Measurements from ENCODE around the gene MAP1LC3B2. TPM values are rescaled to one million over a fixed set of nuclear protein-coding genes. Genes with fewer than 3 reads are reported as not detected.

The MAP1LC3B2 gene
- total and polyA plus RNA-seq, 2 of the 13 experiments (the other 11 are each of a cell fraction or from before 2014, with no cell fraction given) = 0.60 to 2.2 TPM

DNA sequence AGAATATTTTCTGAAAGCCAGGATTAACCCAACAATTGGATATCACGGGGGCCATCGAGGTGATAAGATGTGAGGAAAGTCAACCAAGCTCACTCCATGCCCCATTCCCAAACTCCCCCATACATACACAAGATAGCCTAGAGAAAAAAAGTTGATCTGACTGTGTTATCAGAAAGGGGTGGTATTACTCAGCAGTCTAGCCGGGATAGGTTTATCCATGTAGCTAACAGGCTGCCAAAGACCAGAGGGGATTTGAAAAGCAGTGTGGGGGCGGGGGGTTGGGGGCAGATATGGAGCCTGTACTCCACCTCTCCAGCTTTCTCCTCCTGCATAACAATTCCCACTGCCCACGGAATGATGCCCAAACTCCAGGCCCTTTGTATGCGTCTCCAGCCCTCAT lies 13.2 kb upstream of the MAP1LC3B2 start (continued):
- TF ChIP-seq, protein P1, sequence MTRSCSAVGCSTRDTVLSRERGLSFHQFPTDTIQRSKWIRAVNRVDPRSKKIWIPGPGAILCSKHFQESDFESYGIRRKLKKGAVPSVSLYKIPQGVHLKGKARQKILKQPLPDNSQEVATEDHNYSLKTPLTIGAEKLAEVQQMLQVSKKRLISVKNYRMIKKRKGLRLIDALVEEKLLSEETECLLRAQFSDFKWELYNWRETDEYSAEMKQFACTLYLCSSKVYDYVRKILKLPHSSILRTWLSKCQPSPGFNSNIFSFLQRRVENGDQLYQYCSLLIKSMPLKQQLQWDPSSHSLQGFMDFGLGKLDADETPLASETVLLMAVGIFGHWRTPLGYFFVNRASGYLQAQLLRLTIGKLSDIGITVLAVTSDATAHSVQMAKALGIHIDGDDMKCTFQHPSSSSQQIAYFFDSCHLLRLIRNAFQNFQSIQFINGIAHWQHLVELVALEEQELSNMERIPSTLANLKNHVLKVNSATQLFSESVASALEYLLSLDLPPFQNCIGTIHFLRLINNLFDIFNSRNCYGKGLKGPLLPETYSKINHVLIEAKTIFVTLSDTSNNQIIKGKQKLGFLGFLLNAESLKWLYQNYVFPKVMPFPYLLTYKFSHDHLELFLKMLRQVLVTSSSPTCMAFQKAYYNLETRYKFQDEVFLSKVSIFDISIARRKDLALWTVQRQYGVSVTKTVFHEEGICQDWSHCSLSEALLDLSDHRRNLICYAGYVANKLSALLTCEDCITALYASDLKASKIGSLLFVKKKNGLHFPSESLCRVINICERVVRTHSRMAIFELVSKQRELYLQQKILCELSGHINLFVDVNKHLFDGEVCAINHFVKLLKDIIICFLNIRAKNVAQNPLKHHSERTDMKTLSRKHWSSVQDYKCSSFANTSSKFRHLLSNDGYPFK (CRISPR knock-in tag; IDR thresholded peaks at IDR 0.05; ENCODE audit: borderline replicate concordance) = no peak
- TF ChIP-seq ZNF776 (CRISPR knock-in tag; IDR thresholded peaks at IDR 0.05) = no peak
- TF ChIP-seq HOXA3 (CRISPR knock-in tag; IDR thresholded peaks at IDR 0.05) = no peak
- TF ChIP-seq, protein P2, sequence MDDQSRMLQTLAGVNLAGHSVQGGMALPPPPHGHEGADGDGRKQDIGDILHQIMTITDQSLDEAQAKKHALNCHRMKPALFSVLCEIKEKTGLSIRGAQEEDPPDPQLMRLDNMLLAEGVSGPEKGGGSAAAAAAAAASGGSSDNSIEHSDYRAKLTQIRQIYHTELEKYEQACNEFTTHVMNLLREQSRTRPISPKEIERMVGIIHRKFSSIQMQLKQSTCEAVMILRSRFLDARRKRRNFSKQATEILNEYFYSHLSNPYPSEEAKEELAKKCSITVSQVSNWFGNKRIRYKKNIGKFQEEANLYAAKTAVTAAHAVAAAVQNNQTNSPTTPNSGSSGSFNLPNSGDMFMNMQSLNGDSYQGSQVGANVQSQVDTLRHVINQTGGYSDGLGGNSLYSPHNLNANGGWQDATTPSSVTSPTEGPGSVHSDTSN (CRISPR knock-in tag; IDR thresholded peaks at IDR 0.05; ENCODE audit: borderline replicate concordance) = no peak
- no peak for TF ChIP-seq TEAD2 (CRISPR knock-in tag; IDR thresholded peaks at IDR 0.05)

DNA sequence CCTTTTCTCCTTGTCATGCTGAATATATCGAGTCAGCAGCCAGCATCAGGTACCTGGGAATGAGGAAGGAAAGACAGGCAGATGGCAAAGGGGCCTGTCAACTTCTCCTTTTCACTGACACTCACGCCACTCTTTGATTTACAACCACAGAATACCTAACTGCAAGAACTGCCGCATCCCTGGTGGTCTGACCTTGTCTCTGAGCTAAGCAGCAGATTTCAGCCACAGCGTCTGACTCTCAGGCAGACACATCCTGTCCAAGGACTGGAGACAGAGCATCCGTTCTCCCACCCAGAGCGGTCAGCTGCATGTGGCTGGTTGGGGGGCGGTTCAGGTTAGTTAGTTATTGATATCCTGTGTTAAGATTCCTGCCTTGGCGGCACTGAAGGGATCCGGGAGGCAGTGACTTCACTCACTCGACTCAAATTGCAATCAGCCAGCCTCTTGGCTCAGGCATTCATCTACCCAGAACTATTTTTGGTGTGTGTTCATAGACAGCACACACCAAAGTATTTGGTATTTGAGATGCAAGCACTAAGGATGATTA lies 11.2 kb upstream of the MAP1LC3B2 start:
- DNase-seq (ENCODE audit: low spot score) = no peak
- intact Hi-C loops (cut with micrococcal nuclease; ENCODE audit: unreplicated experiment) (no loop called here), in situ Hi-C loops (cut with HindIII; ENCODE audit: extremely low pct_ligation_motif_present, low pct_unique_long_range_greater_than_20kb) (no loop called here)
- WGBS (ENCODE audit: low lambda C conversion rate) = 37% methylated on average over 9 of the region's 10 CpGs
- Histone ChIP-seq H3K4me3 (replicated peaks in 1 of 3; ENCODE audit: insufficient read depth in 1 of 3, low read depth in 2 of 3, low read length in 3 of 3) (no peak overlapping the region), H3K79me2 (ENCODE audit: insufficient read depth, low read length) (no peaks in the 10 kb centered on the region), H3K4me1 (ENCODE audit: insufficient read depth, low read length) (no peaks in the 10 kb centered on the region), H4K20me1 (ENCODE audit: insufficient read depth, low read length) (no peaks in the 10 kb centered on the region), H3K9me3 (ENCODE audit: low read length) (no peaks in the 10 kb centered on the region), H3K27ac (ENCODE audit: extremely low read length, insufficient read depth, low read length) (no peak overlapping the region), H3K9ac (ENCODE audit: insufficient read depth, low read depth, low read length) (no peak overlapping the region), H3K4me2 (ENCODE audit: low read depth, low read length) (no peak overlapping the region), H3K27me3 (ENCODE audit: control insufficient read depth in 1 of 2, insufficient read depth in 2 of 2, low read length in 2 of 2) (peaks cover 0 to 5% of the 10 kb centered on the region in 2 experiments; a peak in 1 of 5 replicates), H3K36me3 (replicated peaks in 1 of 2; ENCODE audit: control insufficient read depth in 1 of 2, insufficient read depth in 2 of 2, low read length in 2 of 2) (no peaks in the 10 kb centered on the region), H2AFZ (ENCODE audit: low read length) (no peak overlapping the region)
- TF ChIP-seq NFRKB (IDR thresholded peaks at IDR 0.05) (no peak), ZNF512B (CRISPR knock-in tag; IDR thresholded peaks at IDR 0.05; ENCODE audit: borderline replicate concordance) (no peak), ZNF552 (CRISPR knock-in tag; IDR thresholded peaks at IDR 0.05; ENCODE audit: borderline replicate concordance) (no peak), SETDB1 (CRISPR knock-in tag; IDR thresholded peaks at IDR 0.05; ENCODE audit: borderline replicate concordance) (no peak)
- TF ChIP-seq, protein P3, sequence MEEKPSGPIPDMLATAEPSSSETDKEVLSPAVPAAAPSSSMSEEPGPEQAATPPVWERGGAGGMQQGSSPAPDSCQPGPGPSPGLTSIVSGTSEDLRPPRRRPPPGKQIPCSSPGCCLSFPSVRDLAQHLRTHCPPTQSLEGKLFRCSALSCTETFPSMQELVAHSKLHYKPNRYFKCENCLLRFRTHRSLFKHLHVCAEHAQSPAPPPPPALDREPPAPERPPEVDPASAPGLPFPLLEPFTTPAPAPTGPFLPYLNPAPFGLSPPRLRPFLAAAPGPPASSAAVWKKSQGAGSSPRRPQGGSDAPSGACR (CRISPR knock-in tag; IDR thresholded peaks at IDR 0.05) = no peak
- no peak for ATAC-seq
- CTCF ChIA-PET (ENCODE audit: low intra/inter-chr PET ratio, low total read pairs) = no interaction called here
- POLR2A ChIA-PET = no interaction called here
- FAIRE-seq = no peak
- no TSS peak for BruUV-seq (replicated peaks)
